Activated B cell treated with CpG ODN at 0.5 μM for 24 hours (primary cell): ENCODE results near the gene TEX51. TPM values are rescaled to one million over a fixed set of nuclear protein-coding genes. Genes with fewer than 3 reads are reported as not detected.

Experiments used
- ATAC-seq: fragments of 200-7000 bp; cut with Tn5 transposase; one replicate; pipeline ENCODE4 v1.10.0; 2021; ENCODE audit warnings: low read depth, mild to moderate bottlenecking, moderate library complexity
- CTCF ChIA-PET: fragments of 350-600 bp; sonication (Branson Sonifier 250); formaldehyde crosslinking; loops from one replicate; lab custom pipeline; 2021; ENCODE audit warnings: antibody characterized with exemption; lab: Charles Lee
- POLR2A ChIA-PET: fragments of 350-600 bp; sonication (Branson Sonifier 250); formaldehyde crosslinking; loops from one replicate; lab custom pipeline; 2021; ENCODE audit warnings: antibody characterized with exemption; lab: Charles Lee
- DNase-seq: peaks from one replicate; pipeline ENCODE4 v3.0.0; 2022
- H3K27ac Mint-ChIP-seq: one replicate; pipeline ENCODE4 v1.8.0; 2020; ENCODE audit warnings: mixed read lengths
- H3K27me3 Mint-ChIP-seq: one replicate; pipeline ENCODE4 v1.8.0; 2021; ENCODE audit warnings: mixed read lengths
- H3K36me3 Mint-ChIP-seq: one replicate; pipeline ENCODE4 v1.8.0; 2021; ENCODE audit warnings: low read depth, mixed read lengths
- H3K4me1 Mint-ChIP-seq: one replicate; pipeline ENCODE4 v1.8.0; 2021; ENCODE audit warnings: mixed read lengths
- H3K4me3 Mint-ChIP-seq: one replicate; pipeline ENCODE4 v1.8.0; 2020; ENCODE audit warnings: mild to moderate bottlenecking, mixed read lengths
- H3K9me3 Mint-ChIP-seq: one replicate; pipeline ENCODE4 v1.8.0; 2020; ENCODE audit warnings: mixed read lengths
- intact Hi-C: fragments of 100-400 bp; cut with micrococcal nuclease; formaldehyde crosslinking; loops from one replicate; pipeline ENCODE4 v1.15.1; 2024
- total RNA-seq: library from RNA; stranded (reverse); gene quantifications from 2 replicates; pipeline ENCODE4 v1.2.3, GENCODE V29; 2022
- TF ChIP-seq, protein P1 (sequence below): fragments of 200-600 bp; IDR thresholded peaks from one replicate; pipeline ENCODE4 v1.8.0; 2022; ENCODE audit warnings: antibody characterized with exemption, mild to moderate bottlenecking

TEX51 gene
- total RNA-seq, 1 donor from 2014 or later = not detected

DNA sequence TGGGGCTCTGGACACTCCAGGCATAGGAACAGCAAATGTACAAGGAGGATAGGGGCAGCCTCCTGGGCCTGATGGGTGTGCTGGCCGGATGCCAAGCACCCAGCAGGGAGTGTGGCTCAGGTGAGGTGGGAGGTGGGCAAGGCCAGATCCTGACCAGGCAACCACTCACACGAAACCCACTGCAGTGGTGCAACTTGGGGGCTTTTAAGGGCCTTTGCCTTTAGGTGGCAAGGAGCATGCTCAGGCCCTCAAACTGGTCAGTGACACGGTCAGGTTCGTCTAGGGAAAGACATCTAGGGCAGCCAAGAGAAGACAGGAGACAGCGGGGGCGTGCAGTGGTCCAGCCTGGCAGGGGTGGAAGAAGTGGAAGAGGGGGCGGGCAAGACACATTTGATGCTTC, 18.4 kb upstream of the TEX51 start:
- Mint-ChIP-seq H3K27me3 (peaks cover 4% of the 10 kb centered on the region), H3K4me3 (no peak overlapping the region), H3K9me3 (peaks cover 8% of the 10 kb centered on the region), H3K36me3 (no peaks in the 10 kb centered on the region), H3K27ac (no peak overlapping the region), H3K4me1 (no peaks in the 10 kb centered on the region)
- intact Hi-C loops = no loop called here
- CTCF ChIA-PET = no interaction called here
- ATAC-seq (no peak), DNase-seq (no peak)
- POLR2A ChIA-PET = no interaction called here
- TF ChIP-seq, protein P1, sequence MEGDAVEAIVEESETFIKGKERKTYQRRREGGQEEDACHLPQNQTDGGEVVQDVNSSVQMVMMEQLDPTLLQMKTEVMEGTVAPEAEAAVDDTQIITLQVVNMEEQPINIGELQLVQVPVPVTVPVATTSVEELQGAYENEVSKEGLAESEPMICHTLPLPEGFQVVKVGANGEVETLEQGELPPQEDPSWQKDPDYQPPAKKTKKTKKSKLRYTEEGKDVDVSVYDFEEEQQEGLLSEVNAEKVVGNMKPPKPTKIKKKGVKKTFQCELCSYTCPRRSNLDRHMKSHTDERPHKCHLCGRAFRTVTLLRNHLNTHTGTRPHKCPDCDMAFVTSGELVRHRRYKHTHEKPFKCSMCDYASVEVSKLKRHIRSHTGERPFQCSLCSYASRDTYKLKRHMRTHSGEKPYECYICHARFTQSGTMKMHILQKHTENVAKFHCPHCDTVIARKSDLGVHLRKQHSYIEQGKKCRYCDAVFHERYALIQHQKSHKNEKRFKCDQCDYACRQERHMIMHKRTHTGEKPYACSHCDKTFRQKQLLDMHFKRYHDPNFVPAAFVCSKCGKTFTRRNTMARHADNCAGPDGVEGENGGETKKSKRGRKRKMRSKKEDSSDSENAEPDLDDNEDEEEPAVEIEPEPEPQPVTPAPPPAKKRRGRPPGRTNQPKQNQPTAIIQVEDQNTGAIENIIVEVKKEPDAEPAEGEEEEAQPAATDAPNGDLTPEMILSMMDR = no peak

DNA sequence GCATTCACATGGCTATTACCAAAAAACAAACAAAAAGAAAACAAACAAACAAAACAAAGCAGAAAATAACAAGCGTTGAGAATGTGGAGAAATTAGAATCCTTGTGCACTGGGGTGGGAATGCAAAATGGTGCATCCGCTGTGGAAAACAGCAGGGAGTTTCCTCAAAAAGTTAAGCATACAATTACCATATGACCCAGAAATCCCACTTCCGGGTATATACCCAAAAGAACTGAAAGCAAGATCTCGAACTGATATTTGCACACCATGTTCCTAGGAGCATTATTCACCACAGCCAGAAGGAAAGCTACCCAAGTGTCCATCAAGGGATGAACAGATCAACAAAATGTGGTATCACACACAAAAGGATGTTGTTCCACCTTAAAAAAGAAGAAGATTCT, 17.9 kb upstream of the TEX51 start:
- TF ChIP-seq, protein P1 = no peak
- intact Hi-C loops = no loop called here
- Mint-ChIP-seq H3K27me3 (peaks cover 4% of the 10 kb centered on the region), H3K27ac (no peak overlapping the region), H3K9me3 (peaks cover 3% of the 10 kb centered on the region), H3K4me1 (no peaks in the 10 kb centered on the region), H3K36me3 (no peaks in the 10 kb centered on the region), H3K4me3 (no peak overlapping the region)
- ChIA-PET CTCF (no interaction called here), POLR2A (no interaction called here)
- ATAC-seq = no peak
- DNase-seq = no peak

- DNase-seq = no peak
Observed at GRCh38 chr2:126881591-126881990, 17.1 kb upstream of the TEX51 start.

GRCh38 chr2:126882181-126882580, 16.5 kb upstream of the TEX51 start:
- TF ChIP-seq, protein P1 = no peak
- peaks cover 8% of the 10 kb centered on the region for H3K4me1 Mint-ChIP-seq
- ATAC-seq (no peak), DNase-seq (no peak)
- H3K36me3 Mint-ChIP-seq = no peaks in the 10 kb centered on the region
- H3K27me3 Mint-ChIP-seq = peaks cover 12% of the 10 kb centered on the region
- ChIA-PET CTCF (no interaction called here), POLR2A (no interaction called here)
- no peaks in the 10 kb centered on the region for H3K9me3 Mint-ChIP-seq
- intact Hi-C loops = no loop called here
- no peak overlapping the region for H3K27ac Mint-ChIP-seq
- no peak overlapping the region for H3K4me3 Mint-ChIP-seq

More at GRCh38 chr2:126881591-126881990, 17.1 kb upstream of the TEX51 start:
- TF ChIP-seq, protein P1 = no peak
- H3K4me1 Mint-ChIP-seq = peaks cover 3% of the 10 kb centered on the region
- peaks cover 6% of the 10 kb centered on the region for H3K27me3 Mint-ChIP-seq
- H3K36me3 Mint-ChIP-seq = no peaks in the 10 kb centered on the region
- ChIA-PET POLR2A (no interaction called here), CTCF (no interaction called here)
- peaks cover under 1% of the 10 kb centered on the region for H3K9me3 Mint-ChIP-seq
- H3K27ac Mint-ChIP-seq = no peak overlapping the region
- H3K4me3 Mint-ChIP-seq = no peak overlapping the region
- intact Hi-C loops = no loop called here
- ATAC-seq = no peak

DNA sequence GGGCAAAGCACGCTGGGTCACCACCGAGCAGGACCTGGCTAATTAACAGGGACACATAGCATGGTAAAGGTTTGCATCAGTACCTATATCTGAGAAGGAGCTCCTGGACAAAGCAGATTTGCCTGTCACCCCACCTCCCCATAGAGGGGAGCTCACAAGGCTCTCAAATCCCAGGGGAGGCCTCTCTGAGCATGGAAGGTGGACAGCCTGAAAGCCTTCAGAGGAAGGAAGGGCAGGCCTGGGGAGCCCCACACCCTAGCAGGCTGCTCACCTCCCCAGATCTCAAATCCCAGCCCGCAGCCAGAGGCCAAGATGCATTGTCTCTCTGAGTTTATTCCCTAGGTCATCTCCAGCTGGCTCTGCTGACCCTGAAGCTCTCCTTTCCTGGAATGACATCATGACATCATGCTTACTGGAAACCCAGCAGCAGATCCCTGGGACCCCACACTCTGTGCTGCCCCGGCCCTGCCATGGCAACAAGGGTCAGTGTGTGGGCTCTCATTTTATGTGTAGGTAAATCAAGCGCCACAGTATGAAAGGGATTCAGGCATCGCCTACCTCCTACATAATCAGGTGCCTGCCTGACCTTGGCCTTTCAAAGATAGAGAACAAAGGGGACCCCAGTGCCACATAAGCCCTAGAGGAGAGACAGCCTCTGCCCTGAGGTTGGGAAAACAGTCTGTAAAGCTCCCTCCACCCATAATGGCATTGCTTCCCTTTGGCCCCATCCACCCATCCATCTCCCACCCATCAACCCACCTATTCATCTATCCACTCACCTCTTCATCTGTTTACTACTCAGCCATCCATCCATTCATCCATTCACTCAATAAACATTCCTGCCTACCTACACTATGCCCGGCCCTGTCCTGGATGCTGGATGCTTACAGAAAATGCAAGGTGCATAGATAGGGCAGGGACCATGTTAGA, 15.7 kb upstream of the TEX51 start:
- Mint-ChIP-seq H3K9me3 (no peaks in the 10 kb centered on the region), H3K36me3 (no peaks in the 10 kb centered on the region), H3K27ac (no peak overlapping the region), H3K4me1 (peaks cover 8% of the 10 kb centered on the region), H3K4me3 (no peak overlapping the region), H3K27me3 (peaks cover 13% of the 10 kb centered on the region)
- DNase-seq (no peak), ATAC-seq (no peak)
- TF ChIP-seq, protein P1 = no peak
- intact Hi-C loops = no loop called here
- ChIA-PET POLR2A (no interaction called here), CTCF (no interaction called here)
